SK-N-SH (cell line): ENCODE data around the gene AMPD2. TPM values are rescaled to one million over a fixed set of nuclear protein-coding genes. Genes with fewer than 3 reads are reported as not detected.

Source experiments
- CTCF ChIA-PET: fragments of 300-600, 350-600 bp; formaldehyde crosslinking; extraction: SDS; loops from one replicate; lab custom pipeline; 2021; lab: Yijun Ruan, JAX
- POLR2A ChIA-PET: fragments of 350-600 bp; sonication (Branson Sonifier 250); formaldehyde crosslinking; extraction: SDS; loops from one replicate; lab custom pipeline; 2020; ENCODE audit warnings: antibody characterized with exemption, inconsistent platforms; lab: Yijun Ruan, JAX
- DNase-seq: peaks from one replicate; pipeline ENCODE4 v3.0.0; 2012
- H2AFZ ChIP-seq: fragments of 200-600 bp; sonication (generic); 2 replicates; pipeline ENCODE4 v1.8.1; 2016; ENCODE audit warnings: antibody characterized with exemption, mild to moderate bottlenecking, low read depth
- H3F3A ChIP-seq: fragments of 200-600 bp; sonication (generic); replicated peaks from 2 replicates; pipeline ENCODE3; 2016; ENCODE audit warnings: antibody characterized with exemption, mild to moderate bottlenecking; ENCODE audit not compliant: insufficient read depth
- H3K27ac ChIP-seq, 2 experiments: fragments of 200-500 bp in 1 of 2; fragments of 200-600 bp in 1 of 2; sonication (Bioruptor generic) in 1 of 2; sonication (generic), shearing (Covaris generic) in 1 of 2; 2 replicates each; pipeline versions ENCODE4 v1.5.1 to v1.6.1; 2014 to 2016; ENCODE audit warnings: low read depth in 2 of 2, inconsistent platforms in 1 of 2, low read length in 1 of 2, mild to moderate bottlenecking in 1 of 2, mixed read lengths in 1 of 2
- H3K27me3 ChIP-seq: fragments of 200-600 bp; sonication (generic), shearing (Covaris generic); 2 replicates; pipeline ENCODE4 v1.6.1; 2016; ENCODE audit warnings: mixed run types; ENCODE audit not compliant: insufficient read depth
- H3K36me3 ChIP-seq, 2 experiments: fragments of 200-500 bp in 1 of 2; fragments of 200-600 bp in 1 of 2; sonication (Bioruptor generic) in 1 of 2; sonication (generic) in 1 of 2; replicated peaks in 1 of 2; 2 replicates each; pipeline versions ENCODE3 to v1.5.1; 2014 to 2016; ENCODE audit warnings: low read length in 1 of 2, mild to moderate bottlenecking in 1 of 2; ENCODE audit not compliant: insufficient read depth in 2 of 2, control insufficient read depth in 1 of 2
- H3K4me1 ChIP-seq, 2 experiments: fragments of 200-500 bp in 1 of 2; fragments of 200-600 bp in 1 of 2; sonication (Bioruptor generic) in 1 of 2; sonication (generic), shearing (Covaris generic) in 1 of 2; 2 replicates each; pipeline versions ENCODE4 v1.5.1 to v1.6.1; 2014 to 2016; ENCODE audit warnings: low read depth in 1 of 2, low read length in 1 of 2, mixed run types in 1 of 2; ENCODE audit not compliant: insufficient read depth in 2 of 2, control insufficient read depth in 1 of 2
- H3K4me2 ChIP-seq: fragments of 200-600 bp; sonication (generic), shearing (Covaris generic); 2 replicates; pipeline ENCODE4 v1.6.1; 2017; ENCODE audit warnings: mixed run types
- H3K4me3 ChIP-seq, 2 experiments: fragments of 200-500 bp in 1 of 2; fragments of 200-600 bp in 1 of 2; sonication (Bioruptor generic) in 1 of 2; sonication (generic), shearing (Covaris generic) in 1 of 2; 2 replicates each; pipeline versions ENCODE4 v1.5.1 to v1.8.1; 2014 to 2016; ENCODE audit warnings: low read depth in 2 of 2, inconsistent platforms in 1 of 2, low read length in 1 of 2, mild to moderate bottlenecking in 1 of 2, mixed read lengths in 1 of 2, moderate library complexity in 1 of 2
- H3K79me2 ChIP-seq: fragments of 200-600 bp; sonication (generic); 2 replicates; pipeline ENCODE4 v1.8.1; 2017; ENCODE audit warnings: mild to moderate bottlenecking; ENCODE audit not compliant: insufficient read depth
- H3K9ac ChIP-seq: fragments of 200-600 bp; sonication (generic); 2 replicates; pipeline ENCODE4 v1.6.1; 2017; ENCODE audit warnings: mixed run types
- H3K9me2 ChIP-seq: fragments of 200-600 bp; sonication (generic); 2 replicates; pipeline ENCODE4 v1.6.1; 2017; ENCODE audit warnings: mixed run types
- H3K9me3 ChIP-seq: fragments of 200-600 bp; sonication (generic); 2 replicates; pipeline ENCODE4 v1.6.1; 2017; ENCODE audit warnings: mixed run types, mild to moderate bottlenecking, moderate library complexity
- H4K20me1 ChIP-seq: fragments of 200-600 bp; sonication (generic); 2 replicates; pipeline ENCODE4 v1.6.1; 2017; ENCODE audit warnings: mild to moderate bottlenecking, mixed run types; ENCODE audit not compliant: insufficient read depth
- CHD2 ChIP-seq: fragments of 150-350 bp; IDR thresholded peaks from 2 replicates; pipeline ENCODE4 v1.6.1; 2018; ENCODE audit warnings: low read length; ENCODE audit not compliant: partially characterized antibody
- CTCF ChIP-seq: fragments of 200-600 bp; sonication (generic); IDR thresholded peaks from 2 replicates; pipeline ENCODE4 v1.6.1; 2017; ENCODE audit warnings: antibody characterized with exemption, mild to moderate bottlenecking, moderate library complexity
- ELF1 ChIP-seq: IDR thresholded peaks from 2 replicates; pipeline ENCODE4 v1.4.0; 2012
- FOXJ3 ChIP-seq: sonication (generic); formaldehyde crosslinking; IDR thresholded peaks from 2 replicates; pipeline ENCODE4 v1.5.1; 2020; ENCODE audit warnings: mild to moderate bottlenecking, missing genetic modification reagents
- FOXM1 ChIP-seq: IDR thresholded peaks from 2 replicates; pipeline ENCODE4 v1.4.0; 2012; ENCODE audit warnings: low read depth, mild to moderate bottlenecking
- GATA2 ChIP-seq: sonication (generic); formaldehyde crosslinking; IDR thresholded peaks from 2 replicates; pipeline ENCODE4 v1.5.0; 2020; ENCODE audit warnings: mild to moderate bottlenecking, missing genetic modification reagents
- IRF3 ChIP-seq: fragments of 150-350 bp; IDR thresholded peaks from 2 replicates; pipeline ENCODE4 v1.6.1; 2016; ENCODE audit warnings: mild to moderate bottlenecking, low read depth, low read length
- JUND ChIP-seq: IDR thresholded peaks from 2 replicates; pipeline ENCODE4 v1.4.0; 2012
- MAX ChIP-seq: IDR thresholded peaks from 2 replicates; pipeline ENCODE4 v1.4.0; 2012; ENCODE audit warnings: low read depth
- NRF1 ChIP-seq: IDR thresholded peaks from 2 replicates; pipeline ENCODE4 v1.6.1; 2012; ENCODE audit warnings: low read depth, mild to moderate bottlenecking, low read length
- PBX3 ChIP-seq: IDR thresholded peaks from 2 replicates; pipeline ENCODE4; 2012
- RCOR1 ChIP-seq: fragments of 150-350 bp; IDR thresholded peaks from 2 replicates; pipeline ENCODE4 v1.6.1; 2017; ENCODE audit warnings: antibody characterized with exemption, low read length
- REST ChIP-seq: IDR thresholded peaks from 2 replicates; pipeline ENCODE4 v1.6.1; 2012; ENCODE audit warnings: mild to moderate bottlenecking, low read depth, low read length, moderate library complexity
- RFX5 ChIP-seq: IDR thresholded peaks from 2 replicates; pipeline ENCODE4 v1.6.1; 2012; ENCODE audit warnings: mild to moderate bottlenecking, improper control_type of control experiment, low read length
- USF1 ChIP-seq: IDR thresholded peaks from 2 replicates; pipeline ENCODE4 v1.4.0; 2012; ENCODE audit warnings: low read depth, borderline replicate concordance
- YY1 ChIP-seq: IDR thresholded peaks from 2 replicates; pipeline ENCODE4 v1.4.0; 2012; ENCODE audit warnings: low read depth, mild to moderate bottlenecking
- WGBS: methylation state at CpG from one replicate; pipeline ENCODE4 v1.1.6; 2017; ENCODE audit warnings: low lambda C conversion rate; 5-methylcytosine and 5-hydroxymethylcytosine counted together
- polyA plus RNA-seq, 3 experiments: library from polyadenylated mRNA; depleted of rRNA; stranded (reverse); fragments of >200 nt; gene quantifications; 2 replicates each; pipeline ENCODE4 v1.2.3, GENCODE V29; 2012

AMPD2 gene
- polyA plus RNA-seq, 1 of the 3 experiments (the other 2 are of a cell fraction) = 59.1 TPM

- TF ChIP-seq REST (no peak), PBX3 (no peak), FOXM1 (no peak), NRF1 (no peak)
Measured at GRCh38 chr1:109649491-109649914, 29.9 kb downstream of the AMPD2 start (continued).

- CTCF ChIA-PET = interaction anchor here (0.8 to 11.4 kb wide), 27 partner anchors 12 to 343 kb away, joined by 3 to 297 read pairs (median 7); partner anchors contain the start of genes AHCYL1, CYB561D1, EPS8L3 and GNAI3
- no peak overlapping the region for H3K4me3 ChIP-seq
- H2AFZ ChIP-seq = peak overlapping the region; percentile 37; the same call in 1 of the 2 replicates
- no peaks in the 10 kb centered on the region for H3F3A ChIP-seq
- no peak overlapping the region for H3K9ac ChIP-seq
- WGBS = 50% methylated on average over 3 of the region's 3 CpGs
- H3K9me3 ChIP-seq = no peaks in the 10 kb centered on the region
- H3K27ac ChIP-seq = 0 out of 4 replicates have a peak overlapping the region, but pooled peaks of 1 of the 2 experiments have one; percentile 22
- peaks cover 9 to 30% of the 10 kb centered on the region in 2 experiments for H3K4me1 ChIP-seq
- H3K36me3 ChIP-seq = no peaks in the 10 kb centered on the region
- DNase-seq = no peak
- POLR2A ChIA-PET = interaction anchor here (0.7 to 4.0 kb wide), 3 partner anchors 102 to 153 kb away, joined by 3 to 21 read pairs (median 17); partner anchors contain the start of gene GNAI3
- H3K79me2 ChIP-seq = no peaks in the 10 kb centered on the region
- H3K27me3 ChIP-seq = no peaks in the 10 kb centered on the region
- H4K20me1 ChIP-seq = no peaks in the 10 kb centered on the region
- H3K4me2 ChIP-seq = peak overlapping the region; percentile 42; the same call in 1 of the 2 replicates
- H3K9me2 ChIP-seq = no peaks in the 10 kb centered on the region
- TF ChIP-seq RFX5 = no peak
- TF ChIP-seq NRF1 = no peak
- TF ChIP-seq USF1 = no peak
- no peak for TF ChIP-seq REST
- no peak for TF ChIP-seq CHD2
- no peak for TF ChIP-seq FOXJ3 (CRISPR knock-in tag)
- TF ChIP-seq MAX = no peak
- no peak for TF ChIP-seq GATA2 (CRISPR knock-in tag)
- no peak for TF ChIP-seq RCOR1
- peak; percentile 71 for TF ChIP-seq JUND
- TF ChIP-seq ELF1 = no peak
- no peak for TF ChIP-seq YY1
- no peak for TF ChIP-seq CTCF
- peak; percentile 90 for TF ChIP-seq PBX3
- TF ChIP-seq IRF3 = no peak
Measured at GRCh38 chr1:109650609-109651008, 31.0 kb downstream of the AMPD2 start.
